HG03521 (cell line): ENCODE measurements around the gene KRT85.

Experiments
- ATAC-seq: cut with Tn5 transposase; IDR thresholded peaks from one replicate; pipeline ENCODE4 v1.9.1; 2021; ENCODE audit warnings: mild to moderate bottlenecking, moderate library complexity; ENCODE audit not compliant: unreplicated experiment

KRT85 gene

GRCh38 chr12:52395761-52396434 lies 28.6 kb upstream of the KRT85 start:
- ATAC-seq = no peak

GRCh38 chr12:52394836-52395405 lies 27.6 kb upstream of the KRT85 start:
- no peak for ATAC-seq

- ATAC-seq = no peak
Measured at GRCh38 chr12:52392465-52393007, 25.3 kb upstream of the KRT85 start.

- ATAC-seq = no peak
Measured at GRCh38 chr12:52391618-52392002, 24.3 kb upstream of the KRT85 start.

GRCh38 chr12:52390739-52391617 lies 23.7 kb upstream of the KRT85 start:
- ATAC-seq = no peak

- ATAC-seq = no peak
Measured at GRCh38 chr12:52389313-52390207, 22.3 kb upstream of the KRT85 start.

GRCh38 chr12:52387859-52388258 lies 20.6 kb upstream of the KRT85 start:
- no peak for ATAC-seq

GRCh38 chr12:52385226-52385702 lies 18.0 kb upstream of the KRT85 start, which contains the start of gene KRT84:
Gene KRT84, minus strand, starts transcription at chr12:52385652. Its CDS starts 67 bp downstream, at chr12:52385585.
- no peak for ATAC-seq

- ATAC-seq = no peak
Measured at GRCh38 chr12:52383331-52383730, 16.1 kb upstream of the KRT85 start.

- no peak for ATAC-seq
Measured at GRCh38 chr12:52382854-52383253, 15.6 kb upstream of the KRT85 start.

- ATAC-seq = no peak
Measured at GRCh38 chr12:52381206-52381605, 13.9 kb upstream of the KRT85 start.

- ATAC-seq = no peak
Measured at GRCh38 chr12:52380271-52380694, 13.0 kb upstream of the KRT85 start.

GRCh38 chr12:52379536-52379935 lies 12.3 kb upstream of the KRT85 start:
- ATAC-seq = no peak

GRCh38 chr12:52378091-52378490 lies 10.8 kb upstream of the KRT85 start:
- no peak for ATAC-seq

GRCh38 chr12:52377266-52377665 lies 10.0 kb upstream of the KRT85 start:
- no peak for ATAC-seq

GRCh38 chr12:52372216-52373154 lies 5.2 kb upstream of the KRT85 start:
- no peak for ATAC-seq

GRCh38 chr12:52371716-52372115 lies 4.4 kb upstream of the KRT85 start:
- ATAC-seq = no peak

GRCh38 chr12:52370926-52371608 lies 3.8 kb upstream of the KRT85 start:
- ATAC-seq = no peak

GRCh38 chr12:52369809-52370208 lies 2.5 kb upstream of the KRT85 start:
- no peak for ATAC-seq
